Erythroblast (primary cell): ENCODE results near the gene DEGS2.
A peak's percentile ranks its signal among the peaks of the same experiment; 100 is the strongest.
"Not testable (repeated sequence)": the region's sequence is repeated elsewhere in the genome, so short reads cannot be mapped to it uniquely, and the experiment has no call there.

ENCODE experiments used
- DNase-seq, 2 experiments: peaks; one replicate each; lab custom pipeline; 2025; lab: John Stamatoyannopoulos, UW
- GATA1 ChIP-seq: IDR thresholded peaks from 2 replicates; pipeline ENCODE4 v1.6.1; 2011; ENCODE audit warnings: low read depth, mild to moderate bottlenecking, control low read depth, low read length, moderate library complexity
- POLR2A ChIP-seq: IDR thresholded peaks from 2 replicates; pipeline ENCODE4 v1.6.1; 2011; ENCODE audit warnings: mild to moderate bottlenecking, low read length

The DEGS2 gene

GRCh38 chr14:100159094-100159864 lies at the start of gene DEGS2:
Gene DEGS2, minus strand, starts transcription at chr14:100159645. Its CDS starts 58 bp downstream, at chr14:100159587.
- no peak for DNase-seq
- TF ChIP-seq POLR2A (no peak), GATA1 (no peak)

- not testable (repeated sequence) for DNase-seq
Observed at GRCh38 chr14:100208136-100208535, 48.7 kb upstream of the DEGS2 start.

- not testable (repeated sequence) for DNase-seq
Observed at GRCh38 chr14:100207588-100207987, 48.1 kb upstream of the DEGS2 start.

GRCh38 chr14:100204835-100205167 lies 45.4 kb upstream of the DEGS2 start:
- DNase-seq, result not testable (repeated sequence)

- DNase-seq, result no peak
Observed at GRCh38 chr14:100203962-100204834, 44.8 kb upstream of the DEGS2 start.

GRCh38 chr14:100203146-100203545 lies 43.7 kb upstream of the DEGS2 start:
- no peak for TF ChIP-seq POLR2A
- TF ChIP-seq GATA1, result no peak
- DNase-seq, result no peak

More at GRCh38 chr14:100203962-100204834, 44.8 kb upstream of the DEGS2 start:
- TF ChIP-seq GATA1, result no peak
- no peak for TF ChIP-seq POLR2A

- no peak for DNase-seq
- no peak for TF ChIP-seq POLR2A
- no peak for TF ChIP-seq GATA1
Observed at GRCh38 chr14:100202712-100203111, 43.3 kb upstream of the DEGS2 start.

GRCh38 chr14:100201701-100202100 lies 42.3 kb upstream of the DEGS2 start:
- TF ChIP-seq GATA1, result no peak

GRCh38 chr14:100200311-100200710 lies 40.9 kb upstream of the DEGS2 start:
- TF ChIP-seq GATA1, result no peak
- no peak for TF ChIP-seq POLR2A
- no peak for DNase-seq

More at GRCh38 chr14:100201701-100202100, 42.3 kb upstream of the DEGS2 start:
- DNase-seq, result no peak

GRCh38 chr14:100199240-100199860 lies 39.9 kb upstream of the DEGS2 start:
- TF ChIP-seq GATA1 (no peak), POLR2A (no peak)
- no peak for DNase-seq

- no peak for TF ChIP-seq POLR2A
- no peak for TF ChIP-seq GATA1
Observed at GRCh38 chr14:100193417-100194357, 34.2 kb upstream of the DEGS2 start.

GRCh38 chr14:100192672-100193416 lies 33.4 kb upstream of the DEGS2 start:
- no peak for TF ChIP-seq GATA1
- peak; percentile 68 for TF ChIP-seq POLR2A
- DNase-seq, result peak; percentile 99 to 100

More at GRCh38 chr14:100193417-100194357, 34.2 kb upstream of the DEGS2 start:
- peak; percentile 44 to 52 for DNase-seq
